ENCODE results near the gene JARID2. TPM values are rescaled to one million over a fixed set of nuclear protein-coding genes. Genes with fewer than 3 reads are reported as not detected.

The JARID2 gene
- total and polyA plus RNA-seq, 2 of the 8 experiments (the other 6 are each of a cell fraction or from before 2014, with no cell fraction given): 60.1 to 239 TPM

- Histone ChIP-seq H3K4me1 (replicated peaks in 1 of 4; ENCODE audit: control insufficient read depth in 3 of 4, insufficient read depth in 4 of 4, low read length in 3 of 4) (peaks cover 16 to 47% (median 32%) of the 10 kb centered on the region in 4 experiments), H4K20me1 (replicated peaks in 1 of 2; ENCODE audit: control insufficient read depth in 1 of 2, insufficient read depth in 2 of 2, low read length in 2 of 2) (peaks cover 47 to 86% of the 10 kb centered on the region in 2 experiments)
- no peak for FAIRE-seq
Measured at GRCh38 chr6:15430931-15431405, 185.1 kb downstream of the JARID2 start.

More at GRCh38 chr6:15430931-15431405, 185.1 kb downstream of the JARID2 start:
- Histone ChIP-seq H3K56ac (replicated peaks; ENCODE audit: insufficient read length, low read depth, low read length) (no peak overlapping the region), H4K91ac (replicated peaks; ENCODE audit: insufficient read length, low read length) (no peak overlapping the region), H2AK5ac (ENCODE audit: low read depth, low read length) (no peak overlapping the region), H3K4me2 (ENCODE audit: insufficient read depth in 1 of 2, low read depth in 2 of 2, low read length in 2 of 2) (peak overlapping the region in 1 of 2 experiments; percentile 9; a peak in 1 of 4 replicates), H3K23ac (ENCODE audit: insufficient read length) (no peak overlapping the region), H4K5ac (ENCODE audit: insufficient read length, low read depth, low read length) (no peak overlapping the region), H3K36me3 (ENCODE audit: control insufficient read depth in 2 of 4, insufficient read depth in 4 of 4, low read length in 3 of 4) (peaks cover 0 to 3% (median under 1%) of the 10 kb centered on the region in 4 experiments; a peak in 1 of 8 replicates), H2BK120ac (replicated peaks; ENCODE audit: low read depth, low read length) (no peak overlapping the region), H3K18ac (ENCODE audit: extremely low read depth, low read length) (no peak overlapping the region), H2BK5ac (ENCODE audit: low read depth, low read length) (no peak overlapping the region), H3K27ac (ENCODE audit: low read depth, low read length) (no peak overlapping the region), H4K8ac (ENCODE audit: extremely low read depth, insufficient read depth, low read length) (no peak overlapping the region), H3K9me3 (ENCODE audit: insufficient read depth in 2 of 2, low read depth in 1 of 2, low read length in 1 of 2) (no peaks in the 10 kb centered on the region), H3K14ac (ENCODE audit: insufficient read length) (no peak overlapping the region), H2BK15ac (ENCODE audit: low read length) (no peak overlapping the region), H2BK20ac (ENCODE audit: low read length) (no peak overlapping the region), H3K9ac (replicated peaks in 1 of 4; ENCODE audit: extremely low read depth in 1 of 4, low read depth in 3 of 4, low read length in 3 of 4) (no peak overlapping the region), H3K4me3 (ENCODE audit: extremely low read depth in 1 of 4, insufficient read depth in 2 of 4, low read depth in 3 of 4, low read length in 4 of 4) (no peak overlapping the region), H3K79me2 (ENCODE audit: control insufficient read depth in 1 of 2, insufficient read depth in 2 of 2, low read length in 2 of 2) (peaks cover 66 to 100% of the 10 kb centered on the region in 2 experiments; a peak in 3 of 4 replicates), H3K4ac (replicated peaks; ENCODE audit: insufficient read length, low read depth, low read length) (no peak overlapping the region), H3K23me2 (ENCODE audit: low read depth, low read length) (no peaks in the 10 kb centered on the region), H2AFZ (ENCODE audit: low read length) (no peak overlapping the region), H2BK12ac (ENCODE audit: low read depth, low read length) (no peak overlapping the region), H3K79me1 (ENCODE audit: low read depth, low read length) (peaks cover 16% of the 10 kb centered on the region), H3K27me3 (replicated peaks in 1 of 4; ENCODE audit: control insufficient read depth in 3 of 4, extremely low read depth in 1 of 4, insufficient read depth in 3 of 4, low read length in 3 of 4) (no peaks in the 10 kb centered on the region)
- TF ChIP-seq ATF3 (IDR thresholded peaks at IDR 0.05; ENCODE audit: insufficient read depth, low read depth, low read length) (no peak), CTCF (IDR thresholded peaks at IDR 0.05; ENCODE audit: control extremely low read depth in 1 of 3, insufficient read depth in 1 of 3, low read depth in 1 of 3, low read length in 3 of 3) (no peak), SAP30 (IDR thresholded peaks at IDR 0.05; ENCODE audit: insufficient read depth, insufficient replicate concordance, low read length) (no peak), BRCA1 (IDR thresholded peaks at IDR 0.05; ENCODE audit: low read depth, low read length) (no peak), ATF2 (IDR thresholded peaks at IDR 0.05; ENCODE audit: low read length) (no peak), ZNF274 (IDR thresholded peaks at IDR 0.05; ENCODE audit: borderline replicate concordance, extremely low read depth, low read length) (no peak), SRF (IDR thresholded peaks at IDR 0.05; ENCODE audit: low read depth, low read length) (no peak)
- DNase-seq (ENCODE audit: low read depth in 1 of 2, low spot score in 2 of 2): no peak
- 90% methylated on average over 6 of the region's 6 CpGs; no CpG with 5 or more reads in 1 of the 2 experiments for WGBS, 2 experiments (ENCODE audit: extremely low coverage in 1 of 2, insufficient coverage in 1 of 2, insufficient read length in 1 of 2, insufficient replicate concordance in 2 of 2, low coverage in 1 of 2, low lambda C conversion rate in 2 of 2, missing lambda C conversion rate in 1 of 2)
- ChIA-PET CTCF (ENCODE audit: partially characterized antibody) (interaction anchor here (0.6 to 3.1 kb wide), 2 partner anchors 10 to 29 kb away, joined by 3 to 20 read pairs; no protein-coding TSS in a partner anchor), POLR2A (ENCODE audit: partially characterized antibody) (interaction anchor here (1.3 kb wide), 1 partner anchor 18 kb away, joined by 3 read pairs; no protein-coding TSS in a partner anchor)
